PFSK-1 (cell line): ENCODE data around the gene ACSF3.

Source experiments
- FOXP2 ChIP-seq: optimal IDR thresholded peaks from 2 replicates; pipeline ENCODE3; 2011; ENCODE audit warnings: borderline replicate concordance, control low read depth, inconsistent platforms; ENCODE audit not compliant: insufficient read depth; ENCODE audit errors: extremely low read length, extremely low read depth
- POLR2AphosphoS5 ChIP-seq: IDR thresholded peaks from 2 replicates; pipeline ENCODE4 v1.6.1; 2012; ENCODE audit warnings: low read depth, mild to moderate bottlenecking, control low read depth, low read length, moderate library complexity
- SIN3A ChIP-seq: IDR thresholded peaks from 2 replicates; pipeline ENCODE4 v1.6.1; 2012; ENCODE audit warnings: mild to moderate bottlenecking, low read length, moderate library complexity, borderline replicate concordance; ENCODE audit not compliant: insufficient read depth
- TAF1 ChIP-seq: IDR thresholded peaks from 2 replicates; pipeline ENCODE4 v1.6.1; 2012; ENCODE audit warnings: low read length, control low read depth, borderline replicate concordance; ENCODE audit not compliant: insufficient read depth
- TF ChIP-seq, protein P1 (sequence below), 2 experiments: IDR thresholded peaks; 2 replicates each; pipeline versions ENCODE4 v1.6.1 to v1.8.0; 2011 to 2012; ENCODE audit warnings: low read depth in 2 of 2, low read length in 2 of 2, control low read depth in 1 of 2, inconsistent platforms in 1 of 2, mild to moderate bottlenecking in 1 of 2, moderate library complexity in 1 of 2; ENCODE audit not compliant: insufficient read depth in 1 of 2

ACSF3 gene

DNA sequence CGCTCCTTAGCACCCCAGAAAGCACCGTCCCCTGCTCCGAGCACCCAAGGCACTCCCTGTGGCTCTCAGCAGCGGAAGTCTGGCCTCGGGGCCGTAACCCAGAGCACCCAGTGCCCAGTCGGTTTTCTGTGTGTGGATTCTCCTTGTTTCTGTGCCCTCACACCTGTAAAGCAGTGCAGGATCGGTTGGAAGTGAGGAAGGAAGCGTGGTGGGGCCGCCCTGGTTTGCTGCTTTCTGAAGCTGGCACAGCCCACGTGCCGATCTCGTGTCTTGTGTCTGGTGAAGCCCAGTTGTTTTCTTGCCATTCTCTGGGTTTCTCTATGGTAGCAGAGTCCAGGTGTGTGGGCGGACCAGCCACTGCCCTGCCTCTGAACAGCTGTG is 3.7 kb downstream of the ACSF3 start:
- TF ChIP-seq FOXP2: no peak

DNA sequence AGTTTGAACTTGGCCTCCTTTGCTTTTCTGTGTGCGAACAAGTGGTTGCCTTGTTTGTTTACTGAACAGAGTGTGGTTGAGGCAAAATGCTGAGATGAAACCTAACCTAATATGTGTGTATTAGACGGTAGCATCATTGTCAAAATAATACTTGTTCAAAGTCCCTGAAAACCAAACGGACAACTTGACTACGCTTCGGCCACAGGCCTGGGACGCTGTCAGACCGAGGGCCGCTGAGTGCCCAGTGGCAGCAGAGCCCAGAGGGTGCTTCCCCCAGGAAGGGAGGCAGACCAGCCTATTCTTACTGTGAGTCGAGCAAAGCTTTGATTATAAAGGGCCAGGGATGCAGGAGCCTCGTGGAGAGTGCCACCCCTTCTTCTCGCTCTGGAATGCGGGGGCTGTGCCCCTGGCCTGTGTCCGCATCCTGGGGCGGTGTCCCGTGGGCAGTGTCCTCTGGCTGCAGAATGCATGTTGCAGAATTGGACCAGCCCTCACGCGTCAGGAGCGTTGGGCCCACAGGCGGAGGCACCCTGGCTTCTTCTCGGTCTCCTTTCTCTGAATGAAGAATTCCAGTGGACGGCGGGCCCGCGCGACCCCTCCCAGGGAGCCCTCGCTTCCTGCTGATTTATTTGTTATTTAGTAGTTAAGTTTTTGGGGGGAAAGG is 5.2 kb downstream of the ACSF3 start:
- no peak for TF ChIP-seq FOXP2
- TF ChIP-seq POLR2AphosphoS5: no peak
- TF ChIP-seq TAF1: no peak
- TF ChIP-seq, protein P1, sequence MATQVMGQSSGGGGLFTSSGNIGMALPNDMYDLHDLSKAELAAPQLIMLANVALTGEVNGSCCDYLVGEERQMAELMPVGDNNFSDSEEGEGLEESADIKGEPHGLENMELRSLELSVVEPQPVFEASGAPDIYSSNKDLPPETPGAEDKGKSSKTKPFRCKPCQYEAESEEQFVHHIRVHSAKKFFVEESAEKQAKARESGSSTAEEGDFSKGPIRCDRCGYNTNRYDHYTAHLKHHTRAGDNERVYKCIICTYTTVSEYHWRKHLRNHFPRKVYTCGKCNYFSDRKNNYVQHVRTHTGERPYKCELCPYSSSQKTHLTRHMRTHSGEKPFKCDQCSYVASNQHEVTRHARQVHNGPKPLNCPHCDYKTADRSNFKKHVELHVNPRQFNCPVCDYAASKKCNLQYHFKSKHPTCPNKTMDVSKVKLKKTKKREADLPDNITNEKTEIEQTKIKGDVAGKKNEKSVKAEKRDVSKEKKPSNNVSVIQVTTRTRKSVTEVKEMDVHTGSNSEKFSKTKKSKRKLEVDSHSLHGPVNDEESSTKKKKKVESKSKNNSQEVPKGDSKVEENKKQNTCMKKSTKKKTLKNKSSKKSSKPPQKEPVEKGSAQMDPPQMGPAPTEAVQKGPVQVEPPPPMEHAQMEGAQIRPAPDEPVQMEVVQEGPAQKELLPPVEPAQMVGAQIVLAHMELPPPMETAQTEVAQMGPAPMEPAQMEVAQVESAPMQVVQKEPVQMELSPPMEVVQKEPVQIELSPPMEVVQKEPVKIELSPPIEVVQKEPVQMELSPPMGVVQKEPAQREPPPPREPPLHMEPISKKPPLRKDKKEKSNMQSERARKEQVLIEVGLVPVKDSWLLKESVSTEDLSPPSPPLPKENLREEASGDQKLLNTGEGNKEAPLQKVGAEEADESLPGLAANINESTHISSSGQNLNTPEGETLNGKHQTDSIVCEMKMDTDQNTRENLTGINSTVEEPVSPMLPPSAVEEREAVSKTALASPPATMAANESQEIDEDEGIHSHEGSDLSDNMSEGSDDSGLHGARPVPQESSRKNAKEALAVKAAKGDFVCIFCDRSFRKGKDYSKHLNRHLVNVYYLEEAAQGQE (IDR thresholded peaks at IDR 0.05; ENCODE audit: insufficient read depth in 1 of 2, low read depth in 2 of 2, low read length in 2 of 2): no peak
- TF ChIP-seq SIN3A: no peak

DNA sequence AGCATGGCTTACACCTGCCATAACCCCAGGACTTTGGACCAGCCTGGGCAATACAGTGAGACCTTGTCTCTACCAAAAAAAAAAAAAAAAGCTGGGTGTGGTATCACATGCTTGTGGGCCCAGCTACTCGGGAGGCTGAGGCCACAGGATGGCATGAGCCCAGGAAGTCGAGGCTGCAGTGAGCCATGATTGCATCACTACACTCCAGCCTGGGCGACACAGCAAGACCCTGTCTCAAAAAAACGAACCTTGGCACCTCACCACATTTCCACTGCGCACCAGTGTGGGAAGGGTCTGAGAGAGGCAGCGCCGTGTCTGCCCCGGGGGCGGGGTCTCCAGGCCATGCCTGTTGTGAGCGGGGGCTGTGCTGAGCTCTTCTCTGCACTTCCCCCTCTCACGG is 6.3 kb downstream of the ACSF3 start:
- TF ChIP-seq POLR2AphosphoS5 (no peak), SIN3A (no peak)
- TF ChIP-seq, protein P1 (IDR thresholded peaks at IDR 0.05; ENCODE audit: insufficient read depth in 1 of 2, low read depth in 2 of 2, low read length in 2 of 2): no peak

DNA sequence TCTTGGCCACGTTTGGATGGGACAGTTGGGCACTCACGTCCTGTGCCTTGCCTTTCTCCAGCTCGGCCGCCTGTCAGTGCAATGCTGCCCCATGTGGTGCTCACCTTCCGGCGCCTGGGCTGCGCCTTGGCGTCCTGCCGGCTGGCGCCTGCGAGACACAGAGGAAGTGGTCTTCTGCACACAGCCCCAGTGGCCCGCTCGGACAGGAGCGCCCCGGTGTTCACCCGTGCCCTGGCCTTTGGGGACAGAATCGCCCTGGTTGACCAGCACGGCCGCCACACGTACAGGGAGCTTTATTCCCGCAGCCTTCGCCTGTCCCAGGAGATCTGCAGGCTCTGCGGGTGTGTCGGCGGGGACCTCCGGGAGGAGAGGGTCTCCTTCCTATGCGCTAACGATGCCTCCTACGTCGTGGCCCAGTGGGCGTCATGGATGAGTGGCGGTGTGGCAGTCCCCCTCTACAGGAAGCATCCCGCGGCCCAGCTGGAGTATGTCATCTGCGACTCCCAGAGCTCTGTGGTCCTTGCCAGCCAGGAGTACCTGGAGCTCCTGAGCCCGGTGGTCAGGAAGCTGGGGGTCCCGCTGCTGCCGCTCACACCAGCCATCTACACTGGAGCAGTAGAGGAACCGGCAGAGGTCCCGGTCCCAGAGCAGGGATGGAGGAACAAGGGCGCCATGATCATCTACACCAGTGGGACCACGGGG is 7.1 kb downstream of the ACSF3 start:
- TF ChIP-seq, protein P1 (IDR thresholded peaks at IDR 0.05; ENCODE audit: insufficient read depth in 1 of 2, low read depth in 2 of 2, low read length in 2 of 2): no peak
- TF ChIP-seq TAF1 (no peak), FOXP2 (no peak), SIN3A (no peak), POLR2AphosphoS5 (no peak)

DNA sequence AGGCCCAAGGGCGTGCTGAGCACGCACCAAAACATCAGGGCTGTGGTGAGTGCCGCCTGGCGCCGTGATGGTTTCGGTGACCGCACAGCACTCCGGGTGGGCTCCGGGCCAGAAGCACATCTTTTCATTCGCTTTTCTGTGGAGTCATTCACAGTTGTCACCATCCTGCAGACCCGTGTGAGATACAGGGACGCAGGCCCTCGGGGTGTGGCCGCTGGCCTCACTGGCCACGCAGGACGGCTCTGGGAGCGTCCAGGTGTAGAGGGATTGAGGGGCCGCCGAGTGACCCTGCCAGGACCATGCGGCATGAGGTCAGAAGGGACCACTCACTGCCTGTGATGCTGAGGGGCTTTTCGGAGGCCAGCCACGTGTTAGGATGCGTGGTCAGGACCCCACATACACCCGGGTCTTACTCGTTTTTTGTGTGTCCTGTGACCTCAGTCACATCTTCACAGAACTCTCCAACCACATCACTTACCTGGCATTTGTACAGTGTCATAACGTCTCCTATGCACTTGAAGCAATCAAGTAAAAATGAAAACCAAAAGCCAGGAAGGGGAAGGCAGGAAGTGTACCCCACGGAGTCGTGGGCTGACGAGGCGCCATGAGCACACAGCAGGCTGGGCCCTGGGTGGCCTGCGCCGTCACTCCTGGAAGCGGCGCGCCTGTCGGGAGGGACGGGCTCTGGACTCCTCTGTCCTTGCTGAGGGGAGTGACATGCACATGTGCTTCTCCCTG is 7.8 kb downstream of the ACSF3 start:
- no peak for TF ChIP-seq SIN3A
- no peak for TF ChIP-seq FOXP2
- TF ChIP-seq POLR2AphosphoS5: no peak
- TF ChIP-seq, protein P1 (IDR thresholded peaks at IDR 0.05; ENCODE audit: insufficient read depth in 1 of 2, low read depth in 2 of 2, low read length in 2 of 2): no peak
- no peak for TF ChIP-seq TAF1
